NCI-H146 treated with DMSO at 0.1 percent for 48 hours (cell line): Measurements from ENCODE around the gene TTC34.
"Not testable (repeated sequence)": the region's sequence is repeated elsewhere in the genome, so short reads cannot be mapped to it uniquely, and the experiment has no call there.

Experiments
- DNase-seq: peaks from one replicate; lab custom pipeline; 2025; ENCODE audit not compliant: unreplicated experiment; lab: John Stamatoyannopoulos, UW

Gene TTC34

DNA sequence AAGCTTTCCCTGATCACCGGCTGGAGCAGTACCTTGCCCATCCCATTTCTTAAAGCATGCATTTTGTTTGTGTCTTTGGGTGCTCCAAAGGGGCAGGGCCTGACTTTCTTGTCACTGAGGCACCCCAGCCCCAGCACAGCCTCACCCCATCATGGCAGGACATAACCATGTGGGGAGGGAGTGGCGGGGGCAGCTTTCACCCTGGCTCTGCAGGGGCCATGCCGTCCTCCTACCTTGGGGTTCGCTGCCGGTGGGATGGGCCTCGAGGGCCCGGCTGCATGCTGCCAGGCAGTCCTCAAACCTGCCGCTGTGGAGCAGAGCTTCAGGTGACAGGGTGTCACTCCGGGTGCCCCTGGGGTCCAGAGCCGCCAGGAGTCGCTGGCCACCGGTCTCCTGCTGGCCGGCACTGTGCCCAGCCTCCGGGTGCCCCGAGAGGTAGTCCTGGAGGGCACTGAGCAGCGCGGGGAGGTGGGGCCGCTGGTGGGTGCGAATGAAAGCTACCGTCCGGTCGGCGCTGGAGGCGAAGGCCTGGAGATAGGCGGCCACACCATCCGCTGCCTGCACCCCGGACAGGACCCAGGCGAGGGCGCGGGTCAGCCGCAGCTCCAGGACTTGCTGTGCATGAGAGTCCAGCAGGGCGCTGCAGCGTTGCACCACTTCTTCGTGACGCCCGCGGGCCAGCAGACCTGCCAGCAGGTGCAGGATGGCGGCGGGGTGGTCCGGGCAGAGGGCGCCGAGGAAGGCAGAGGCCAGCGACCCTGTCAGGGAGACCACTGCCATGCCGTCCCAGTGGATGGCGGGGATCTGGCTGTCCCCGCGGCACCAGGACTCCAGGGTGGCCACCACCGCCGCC, 1.5 kb downstream of the TTC34 start:
- DNase-seq: no peak

DNA sequence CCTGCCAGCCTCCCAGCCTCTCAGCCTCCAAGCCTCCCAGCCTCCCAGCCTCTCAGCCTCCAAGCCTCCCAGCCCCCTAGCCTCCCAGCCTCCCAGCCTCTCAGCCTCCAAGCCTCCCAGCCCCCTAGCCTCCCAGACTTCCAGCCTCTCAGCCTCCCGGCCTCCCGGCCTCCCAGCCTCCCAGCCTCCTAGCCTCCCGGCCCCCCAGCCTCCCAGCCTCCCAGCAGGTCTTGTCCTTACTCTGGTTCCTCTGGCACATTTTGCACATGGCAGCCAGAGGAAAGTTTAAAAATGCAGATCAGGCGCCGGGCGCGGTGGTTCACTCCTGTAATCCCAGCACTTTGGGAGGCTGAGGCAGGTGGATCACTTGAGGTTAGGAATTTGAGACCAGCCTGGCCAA, 2.5 kb downstream of the TTC34 start:
- not testable (repeated sequence) for DNase-seq

DNA sequence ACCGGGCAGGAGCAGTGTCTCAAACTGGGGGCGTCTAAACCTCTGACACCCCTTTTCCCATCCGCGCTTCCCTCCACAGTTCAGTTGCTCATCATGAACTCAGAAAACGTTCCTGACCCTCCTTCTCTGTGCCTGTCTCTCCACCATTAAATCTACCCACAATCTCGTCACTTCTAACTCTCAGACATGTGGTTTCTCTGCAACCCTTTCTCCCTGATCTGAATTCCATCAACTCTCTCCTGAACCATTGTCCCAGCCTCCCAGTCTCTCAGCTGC, 3.8 kb downstream of the TTC34 start:
- DNase-seq: no peak

DNA sequence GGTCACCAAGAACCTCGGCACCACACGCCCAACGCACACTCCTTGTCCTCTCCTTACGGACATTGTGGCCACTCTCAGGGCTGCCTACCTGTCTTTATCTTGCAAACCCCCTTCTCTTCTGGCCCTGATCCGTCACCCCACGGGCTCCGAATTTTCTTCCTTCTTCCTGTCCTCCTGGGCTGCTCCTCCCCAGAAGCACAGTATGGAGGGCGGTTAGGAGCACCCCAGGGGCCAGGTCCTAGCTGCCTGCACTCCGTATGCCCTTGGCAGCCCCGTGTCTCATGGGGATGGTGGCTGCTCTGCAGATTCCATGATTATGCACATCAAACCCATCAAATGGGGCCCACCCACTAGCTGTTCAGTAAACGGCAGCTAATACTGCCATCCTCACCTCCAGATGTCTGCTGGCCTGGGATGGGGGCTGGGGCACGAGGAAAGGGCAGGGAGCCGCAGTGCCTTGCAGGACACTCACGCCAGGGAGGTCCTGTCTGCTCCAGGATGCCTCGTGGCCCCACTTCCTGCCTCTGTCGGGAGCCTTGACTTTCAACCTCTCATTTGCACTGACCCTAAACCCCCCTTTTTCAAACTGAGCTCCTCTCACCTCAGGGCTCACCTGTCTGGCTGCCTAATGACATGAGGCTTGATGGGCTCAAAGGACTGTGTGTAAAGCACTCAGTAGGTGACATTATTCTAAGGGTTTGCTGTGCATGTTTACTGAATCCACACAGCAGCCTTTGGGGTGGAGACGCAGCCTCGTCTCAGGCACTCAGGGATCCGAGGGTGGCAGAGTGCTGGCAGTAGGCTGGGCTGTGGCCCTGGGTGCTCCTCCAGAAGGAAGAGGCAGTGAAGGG, 4.4 kb downstream of the TTC34 start:
- no peak for DNase-seq

DNA sequence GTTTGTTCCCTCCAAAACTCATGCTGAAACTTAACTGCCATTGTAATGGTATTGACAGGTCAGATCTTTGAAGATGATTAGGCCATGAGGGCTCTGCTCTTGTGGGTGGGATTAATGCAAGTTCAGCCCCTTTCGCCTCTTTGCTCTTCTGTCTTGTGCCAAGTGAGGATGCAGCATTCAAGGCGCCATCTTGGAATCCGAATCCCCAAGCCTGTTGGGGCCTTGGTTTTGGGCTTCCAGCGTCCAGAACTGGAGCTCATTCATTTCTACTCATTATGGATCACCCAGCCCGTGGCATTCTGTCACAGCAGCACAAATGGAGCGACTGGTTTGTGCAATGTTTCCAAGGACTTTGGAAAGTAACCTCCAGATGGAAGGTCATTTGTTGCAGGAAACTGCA, 5.6 kb downstream of the TTC34 start:
- DNase-seq: no peak

DNA sequence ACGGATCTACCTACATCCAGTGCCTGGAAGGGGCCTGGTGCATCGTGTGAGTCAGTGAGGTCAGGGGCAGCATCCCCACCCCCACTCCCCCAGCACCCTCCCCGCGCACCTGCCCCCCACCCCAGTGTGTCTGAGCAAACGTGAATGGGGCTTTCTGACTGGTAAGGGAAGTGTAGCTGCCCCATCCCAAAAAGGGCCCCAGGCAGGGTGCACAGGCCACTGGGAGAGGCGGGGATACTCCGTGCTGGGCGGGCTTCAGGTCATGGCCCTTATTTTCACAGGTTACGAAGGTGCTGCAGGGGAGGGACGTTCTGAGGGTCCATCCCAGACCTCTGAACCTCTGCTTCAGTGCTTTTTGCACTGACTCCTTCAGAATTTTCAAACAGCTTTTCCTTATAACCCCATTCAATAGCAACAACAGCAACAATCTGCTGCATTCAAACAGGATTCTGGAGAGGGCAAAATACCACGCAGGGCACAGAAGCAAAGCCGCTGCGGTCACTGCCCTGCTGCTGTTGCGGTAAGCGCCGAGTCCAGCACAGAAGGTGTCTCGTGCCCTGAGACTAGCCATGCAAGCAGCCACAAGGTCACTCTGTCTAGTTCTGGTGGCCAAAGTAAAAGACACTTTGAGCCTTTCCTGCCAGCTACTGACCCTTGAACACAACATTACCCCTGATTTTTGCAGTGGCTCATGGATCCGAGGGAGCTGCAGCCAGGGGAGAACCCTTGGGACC, 10.3 kb downstream of the TTC34 start:
- no peak for DNase-seq

DNA sequence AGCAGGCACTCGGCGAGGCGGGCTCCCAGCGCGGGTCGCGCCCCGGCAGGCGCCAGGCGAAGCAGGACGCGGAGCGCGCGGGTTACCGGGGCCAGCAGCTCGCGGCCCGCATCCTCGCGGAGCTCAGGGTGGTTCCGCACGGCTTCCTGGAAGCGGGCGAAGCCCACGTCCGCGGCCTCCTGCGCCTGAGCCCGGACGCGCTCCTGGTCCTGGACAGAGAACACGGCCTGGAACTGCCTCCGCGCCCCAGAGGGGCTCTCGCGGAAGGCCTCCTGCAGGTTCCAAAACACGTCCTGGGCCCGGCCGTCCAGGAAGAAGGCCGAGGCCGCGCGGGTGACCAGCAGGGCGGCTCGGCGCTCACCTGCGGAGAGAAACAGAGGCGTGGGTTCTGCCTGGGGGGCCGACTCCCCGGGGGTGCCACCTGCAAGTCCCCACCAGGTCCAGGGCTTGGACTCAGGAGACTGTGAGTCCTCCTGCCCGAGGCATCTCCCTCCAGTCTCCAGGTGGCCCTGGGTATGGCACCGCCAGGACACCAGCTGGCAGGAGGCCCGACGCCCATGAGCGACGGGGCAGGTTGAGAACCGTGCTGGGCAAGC, 11.4 kb downstream of the TTC34 start:
- no peak for DNase-seq

DNA sequence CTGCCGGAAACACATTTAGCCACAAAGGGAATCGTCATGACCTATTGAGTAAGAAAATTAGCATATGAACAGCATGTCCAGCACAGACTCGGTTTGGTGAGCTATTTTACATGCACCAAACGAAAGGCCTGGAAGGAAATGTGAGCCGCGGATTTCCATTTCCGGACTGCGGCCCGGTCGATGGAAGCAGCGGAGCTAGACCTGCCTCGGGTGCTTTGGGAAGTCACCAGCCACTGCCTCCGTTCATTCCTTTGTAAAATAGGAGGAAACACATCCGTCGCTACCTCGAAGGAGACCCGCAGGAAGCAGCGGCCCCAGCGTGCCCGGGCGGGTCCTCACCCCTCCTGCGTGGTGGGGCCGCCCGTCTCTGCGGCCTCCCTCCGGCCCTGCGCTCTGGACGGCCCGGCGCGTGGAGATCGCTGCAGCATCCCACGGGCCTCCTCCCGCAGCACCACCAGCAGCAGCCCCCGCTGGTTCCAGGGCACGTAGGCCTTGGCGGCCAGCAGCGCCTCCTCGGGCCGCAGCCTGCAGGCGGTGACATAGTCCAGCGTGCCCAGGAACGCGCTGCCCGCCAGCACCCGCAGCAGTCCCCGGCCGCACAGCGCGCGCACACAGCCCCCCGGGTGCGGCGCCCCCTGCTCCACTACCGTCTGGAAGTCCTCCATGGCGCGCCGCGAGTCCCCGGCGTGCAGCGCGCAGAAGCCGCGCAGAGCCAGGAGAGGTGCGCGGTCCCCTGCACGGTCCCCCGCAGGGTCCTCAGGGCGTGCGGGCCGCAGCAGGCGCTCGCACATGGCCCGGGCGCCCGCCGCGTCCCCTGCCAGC, 12.1 kb downstream of the TTC34 start:
- DNase-seq: no peak

DNA sequence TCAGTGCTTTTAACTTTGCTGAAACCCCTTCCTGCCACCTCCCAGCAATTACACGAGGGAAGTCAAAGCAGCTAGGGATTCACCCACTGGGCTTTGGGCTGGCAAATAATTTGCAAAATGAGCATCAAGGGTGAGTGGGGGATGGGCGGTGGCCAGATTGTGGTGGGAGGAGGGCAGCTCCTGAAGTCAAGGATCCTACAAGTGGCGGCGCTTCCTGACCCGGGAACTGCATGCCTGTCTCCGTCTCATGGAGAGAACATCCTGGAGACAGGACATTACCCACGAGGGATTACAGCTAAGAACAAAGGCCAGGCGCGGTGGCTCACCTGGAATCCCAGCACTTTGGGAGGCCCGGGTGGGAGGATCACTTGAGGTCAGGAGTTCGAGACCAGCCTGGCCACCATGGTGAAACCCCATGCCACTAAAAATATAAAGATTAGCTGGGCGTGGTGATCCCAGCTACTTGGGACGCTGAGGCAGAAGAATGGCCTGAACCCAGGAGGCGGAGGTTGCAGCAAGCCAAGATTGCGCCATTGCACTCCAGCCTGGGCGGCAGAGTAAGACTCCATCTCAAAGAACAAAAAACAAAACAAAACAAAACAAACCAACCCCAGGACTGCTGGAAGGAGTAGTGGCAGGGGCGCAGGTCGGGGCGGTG, 12.9 kb downstream of the TTC34 start:
- no peak for DNase-seq

DNA sequence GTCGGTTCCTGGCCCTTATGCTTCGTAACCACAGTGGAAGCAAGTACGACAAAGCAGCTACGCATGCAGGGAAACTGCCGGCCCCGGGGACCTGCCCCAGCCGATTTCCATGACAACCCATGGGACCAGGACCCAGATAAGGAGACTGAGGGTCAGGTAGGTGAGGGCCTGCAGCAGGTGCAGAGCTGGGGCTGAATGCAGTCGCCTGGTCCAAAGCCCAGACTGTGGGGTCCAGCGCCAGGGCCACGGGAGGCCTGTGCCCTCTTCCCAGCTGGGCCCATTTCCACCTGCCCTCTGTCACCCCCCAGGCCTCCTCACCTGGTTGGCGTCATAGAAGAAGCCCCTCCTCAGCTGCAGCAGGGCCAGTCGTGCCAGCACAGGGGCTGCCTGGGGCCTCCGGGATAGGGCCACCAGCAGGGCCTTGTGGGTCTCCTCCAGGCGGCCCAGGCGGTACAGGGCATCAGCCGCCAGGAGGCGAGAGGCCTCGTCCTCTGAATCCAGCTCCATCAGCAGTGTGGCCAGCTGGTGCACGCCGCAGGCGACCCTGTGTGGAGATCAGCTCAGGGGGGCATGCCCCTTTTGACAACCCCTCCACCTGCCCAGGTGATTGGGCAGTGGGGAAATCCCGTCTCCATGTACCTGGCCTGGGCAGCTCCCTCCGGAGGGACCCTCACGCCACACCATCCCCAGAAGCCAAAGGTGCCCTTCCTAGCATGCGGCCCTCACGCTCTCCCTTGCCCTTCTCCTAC, 14.2 kb downstream of the TTC34 start:
- DNase-seq: no peak

DNA sequence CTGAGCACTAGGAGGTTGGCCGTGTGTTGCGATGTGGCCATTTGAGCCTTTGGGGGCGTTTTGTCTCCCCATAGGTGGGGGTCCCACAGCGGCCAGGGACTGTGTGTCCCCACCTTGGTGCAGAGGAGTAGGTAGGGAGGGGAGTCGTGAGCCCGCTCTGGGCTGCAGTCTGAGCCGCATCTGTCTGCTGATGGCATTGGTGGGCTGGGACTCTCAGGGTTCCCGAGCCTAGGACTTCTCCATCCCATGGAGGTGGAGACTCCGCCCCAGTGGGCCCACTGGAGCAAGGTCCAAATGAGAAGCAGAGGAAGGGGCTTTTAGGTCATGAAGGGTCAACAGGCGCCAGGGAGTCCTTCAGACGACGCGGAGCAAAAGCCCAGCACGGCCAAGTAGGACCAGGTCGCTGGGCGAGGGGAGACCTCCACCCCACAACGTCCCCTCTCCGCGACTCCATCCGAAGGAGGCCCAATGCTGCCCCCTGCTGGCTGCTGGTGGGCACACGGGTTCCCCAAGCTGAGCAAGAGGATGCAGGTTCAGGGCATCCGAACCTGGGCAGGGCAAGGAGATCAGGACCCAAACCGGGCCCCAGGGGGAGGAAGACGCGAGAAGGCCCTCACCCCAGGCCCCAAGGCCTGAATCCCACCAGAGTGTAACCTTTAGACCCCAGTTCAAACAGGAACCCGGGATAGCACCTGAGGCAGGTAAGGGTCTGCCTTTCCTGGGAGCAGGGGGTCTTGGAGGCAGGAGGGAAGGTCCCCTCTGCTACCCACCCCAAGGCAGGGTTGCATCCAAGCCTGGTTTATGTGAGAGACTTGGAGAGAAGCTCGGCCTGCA, 14.9 kb downstream of the TTC34 start:
- DNase-seq: no peak

DNA sequence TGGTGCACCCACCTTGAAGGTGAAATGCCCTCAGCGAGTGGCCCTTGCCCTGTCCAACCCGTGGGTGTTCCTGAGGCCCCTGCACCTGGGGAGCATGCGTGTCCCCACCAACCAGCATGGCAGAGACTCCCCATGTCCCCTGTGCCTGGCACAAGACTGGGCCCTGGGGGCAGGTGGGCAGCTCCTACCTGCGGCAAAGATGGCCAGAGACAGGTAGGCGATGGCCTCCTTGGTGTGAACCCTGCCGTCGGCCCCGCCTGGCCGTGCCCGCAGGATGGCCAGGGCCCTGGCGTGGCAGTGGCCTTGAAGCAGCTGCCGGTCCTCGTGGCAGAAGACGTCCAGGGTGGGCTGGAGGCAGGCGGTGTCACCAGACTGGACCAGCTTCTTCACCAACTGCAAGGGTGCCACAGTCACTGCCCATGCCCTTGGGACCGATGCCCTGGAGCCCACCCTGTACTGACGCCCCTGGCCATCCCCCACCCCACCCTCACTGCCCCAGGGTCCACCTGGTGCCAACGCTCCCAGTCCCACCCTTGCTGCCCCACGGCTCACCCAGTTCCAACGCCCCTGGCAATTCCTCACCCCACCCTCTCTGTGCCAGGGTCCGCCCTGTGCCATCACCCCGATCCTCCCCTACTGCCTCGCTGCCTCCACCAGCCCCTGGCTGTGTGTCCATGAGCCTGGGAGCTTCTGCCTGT, 15.7 kb downstream of the TTC34 start:
- DNase-seq: no peak

DNA sequence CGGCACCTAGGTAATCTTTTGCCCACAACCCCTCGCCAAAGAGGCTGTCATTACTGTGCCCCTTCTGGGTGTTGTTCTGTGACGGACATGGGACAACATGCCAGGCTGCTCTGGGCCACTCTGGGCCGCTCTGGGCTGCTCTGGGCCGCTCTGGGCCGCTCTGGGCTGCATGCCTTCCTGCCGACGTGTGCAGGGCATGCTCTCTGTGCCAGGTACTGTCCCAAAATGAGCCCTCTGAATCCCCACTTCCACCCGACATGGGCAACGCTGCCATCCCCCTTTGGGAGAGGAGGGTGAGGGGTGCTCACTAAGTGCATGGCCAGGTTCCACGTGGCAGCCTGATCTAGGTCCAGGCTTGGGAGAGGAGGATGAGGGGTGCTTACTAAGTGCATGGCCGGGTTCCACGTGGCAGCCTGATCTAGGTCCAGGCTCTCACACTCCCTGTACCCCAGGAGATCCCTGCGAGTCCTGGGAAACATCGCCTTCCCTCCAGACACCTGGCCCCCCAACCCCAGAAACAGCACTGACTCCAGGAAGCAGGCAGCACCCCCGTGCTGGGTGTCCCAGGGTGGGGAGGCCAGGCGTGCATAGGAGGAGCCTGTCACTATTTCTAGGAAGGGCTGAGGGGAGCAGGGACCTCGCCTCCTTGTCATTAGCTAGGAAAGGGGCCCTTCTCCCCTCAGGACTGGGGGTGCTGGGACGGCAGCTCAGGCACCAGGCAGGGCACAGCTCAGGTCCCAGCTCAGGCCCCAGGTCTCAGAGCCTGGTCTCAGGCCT, 16.5 kb downstream of the TTC34 start:
- DNase-seq: no peak

DNA sequence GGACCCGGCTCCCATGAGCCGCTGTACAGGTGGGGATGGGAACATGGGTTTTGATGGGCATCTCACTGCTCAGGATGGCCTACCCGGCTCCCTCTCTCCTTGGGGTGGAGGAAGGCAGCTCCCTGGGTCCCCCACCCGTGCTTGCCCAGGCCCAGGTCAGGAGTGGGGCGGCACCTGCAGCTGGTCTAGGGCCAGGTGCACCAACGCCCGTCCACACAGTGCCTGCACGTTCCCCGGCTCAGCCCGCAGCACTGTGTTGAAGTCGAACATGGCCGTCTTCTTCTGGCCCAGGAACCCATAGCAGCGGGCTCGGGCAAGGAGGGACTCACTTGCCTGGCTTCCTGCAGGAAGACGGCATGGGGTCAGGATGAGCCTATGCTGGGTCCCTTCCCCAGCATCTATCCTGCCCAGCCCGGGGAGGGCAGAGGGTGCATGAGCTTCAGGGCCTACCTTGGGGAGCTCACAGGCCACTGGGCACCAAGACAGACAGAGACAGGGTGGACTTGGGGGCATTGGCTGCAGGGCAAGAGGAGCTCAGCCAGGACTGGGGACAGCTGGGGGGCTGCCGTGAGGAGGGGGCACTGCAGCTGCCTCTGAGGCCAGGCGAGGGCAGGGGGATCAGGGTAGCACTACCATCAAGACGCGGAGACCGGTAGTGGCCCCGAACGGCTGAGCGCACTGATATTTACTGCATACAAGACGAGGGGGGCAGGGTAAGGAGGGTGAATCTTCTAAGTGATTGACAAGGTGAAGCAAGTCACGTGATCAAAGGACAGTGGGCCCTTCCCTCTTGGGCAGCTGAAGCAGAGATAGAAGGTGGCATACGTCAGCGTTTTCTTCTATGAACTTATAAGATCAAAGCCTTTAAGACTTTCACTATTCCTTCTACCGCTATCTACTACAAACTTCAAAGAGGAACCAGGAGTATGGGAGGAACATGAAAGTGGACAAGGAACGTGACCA, 17.8 kb downstream of the TTC34 start:
- DNase-seq: no peak

DNA sequence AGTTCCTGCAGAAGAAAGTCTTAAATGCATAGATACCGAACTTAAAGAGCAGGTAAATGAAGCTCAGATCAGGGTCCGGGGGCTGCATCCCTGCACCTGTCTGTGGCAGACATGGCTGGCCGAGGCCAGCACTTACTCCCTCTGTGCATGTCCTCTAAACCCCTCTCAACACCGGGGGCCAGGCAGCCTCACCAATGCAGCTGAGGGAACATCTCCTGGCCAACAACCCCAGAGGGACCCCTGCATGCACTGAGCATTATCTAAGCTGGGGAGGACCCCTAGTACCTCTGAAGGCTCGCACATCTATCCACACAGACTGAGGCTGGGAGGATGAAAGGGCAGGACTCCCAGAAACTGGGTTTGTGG, 18.4 kb downstream of the TTC34 start:
- no peak for DNase-seq

DNA sequence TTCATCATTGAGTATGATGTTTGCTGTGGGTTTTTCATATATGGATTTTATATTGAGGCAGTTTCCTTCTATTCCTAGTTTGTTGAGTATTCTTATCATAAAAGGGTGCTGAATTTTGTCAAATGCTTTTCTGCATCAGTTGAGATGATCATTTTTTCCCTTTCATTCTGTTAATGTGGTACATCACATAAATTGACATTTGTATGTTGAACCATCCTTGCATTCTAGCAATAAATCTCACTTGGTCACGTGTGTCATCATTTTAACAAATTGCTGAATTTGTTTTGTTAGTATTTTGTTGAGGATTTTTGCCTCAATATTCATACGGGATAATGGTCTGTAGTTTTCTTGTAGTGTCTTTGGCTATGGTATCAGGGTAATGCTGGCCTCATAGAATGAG, 19.9 kb downstream of the TTC34 start:
- DNase-seq: no peak
